Muscle of arm (tissue), 12 donors: ENCODE results near the gene MALRD1. TPM values are rescaled to one million over a fixed set of nuclear protein-coding genes. Genes with fewer than 3 reads are reported as not detected.

Experiments
- DNase-seq: peaks from one replicate; pipeline ENCODE4 v3.0.0-alpha.2; 2013
- polyA plus RNA-seq, 12 donors: library from polyadenylated mRNA; unstranded; fragments of 120-200 nt; gene quantifications; one replicate each; pipeline ENCODE4 v1.2.1, GENCODE V29; 2013; ENCODE audit not compliant: insufficient read length in 12 of 12

MALRD1 gene
- polyA plus RNA-seq, 12 donors, result 0.41 to 46.1 (median 0.87) TPM; not detected in 1

DNA sequence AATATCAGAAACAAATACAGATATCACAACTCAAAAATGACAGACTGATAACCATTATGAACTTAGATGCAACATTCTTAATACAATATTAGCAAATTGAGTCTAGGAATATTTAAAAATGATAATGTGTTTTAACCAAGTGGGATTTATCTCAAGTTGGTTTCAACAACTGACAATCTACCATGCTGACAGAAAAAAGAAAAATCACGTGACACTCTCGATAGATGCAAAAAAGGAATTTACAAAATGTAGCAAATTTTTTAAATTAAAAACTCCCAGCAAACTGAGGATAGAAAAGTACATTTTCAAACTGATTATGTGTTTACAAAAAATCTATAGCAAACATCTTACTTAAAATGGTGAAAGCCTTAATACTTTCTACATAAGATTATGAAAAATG lies 177.4 kb downstream of the MALRD1 start:
- DNase-seq, result no peak

- no peak for DNase-seq
Observed at GRCh38 chr10:19231034-19231433, 182.4 kb downstream of the MALRD1 start.

- no peak for DNase-seq
Observed at GRCh38 chr10:19245889-19246752, 197.5 kb downstream of the MALRD1 start.

DNA sequence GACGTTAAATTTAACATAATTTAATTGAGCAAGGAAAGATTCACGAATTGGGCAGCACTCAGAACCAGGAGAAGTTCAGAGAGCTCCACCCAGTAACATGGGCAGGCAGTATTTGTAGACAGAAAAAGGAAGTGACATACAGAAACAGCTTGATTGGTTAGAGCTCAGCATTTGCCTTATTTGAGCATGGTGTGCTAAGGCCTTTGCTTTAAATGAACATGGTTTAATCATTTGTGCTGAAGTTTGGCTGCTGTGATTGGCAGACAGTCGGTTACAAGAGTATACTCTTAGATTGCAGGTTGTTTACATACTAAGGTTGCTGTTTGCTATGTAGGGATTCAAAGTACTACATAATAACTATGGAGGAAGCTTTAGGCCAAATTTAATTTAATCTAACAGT lies 199.2 kb downstream of the MALRD1 start:
- DNase-seq, result no peak

GRCh38 chr10:19250546-19250945 lies 201.9 kb downstream of the MALRD1 start:
- DNase-seq, result no peak

GRCh38 chr10:19252531-19252930 lies 203.9 kb downstream of the MALRD1 start:
- no peak for DNase-seq

DNA sequence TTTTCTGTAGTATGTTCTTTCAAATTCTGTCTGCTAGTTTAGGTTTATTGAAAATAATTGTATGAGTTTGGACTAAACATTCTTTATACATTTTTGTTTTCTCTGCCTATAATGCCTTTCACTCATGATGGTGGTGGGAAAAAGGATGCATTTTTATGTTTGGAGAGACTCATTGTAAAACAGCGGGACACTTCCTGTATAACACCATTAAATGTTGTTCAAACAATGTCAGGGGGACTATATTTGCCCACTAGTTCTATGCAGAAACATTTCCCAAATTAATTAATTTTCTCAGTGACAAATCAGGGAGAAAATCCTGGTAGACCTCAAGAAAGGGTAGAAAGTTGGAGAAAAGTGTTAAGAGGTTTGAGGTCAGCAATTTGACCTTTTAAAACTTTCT lies 207.7 kb downstream of the MALRD1 start:
- no peak for DNase-seq

DNA sequence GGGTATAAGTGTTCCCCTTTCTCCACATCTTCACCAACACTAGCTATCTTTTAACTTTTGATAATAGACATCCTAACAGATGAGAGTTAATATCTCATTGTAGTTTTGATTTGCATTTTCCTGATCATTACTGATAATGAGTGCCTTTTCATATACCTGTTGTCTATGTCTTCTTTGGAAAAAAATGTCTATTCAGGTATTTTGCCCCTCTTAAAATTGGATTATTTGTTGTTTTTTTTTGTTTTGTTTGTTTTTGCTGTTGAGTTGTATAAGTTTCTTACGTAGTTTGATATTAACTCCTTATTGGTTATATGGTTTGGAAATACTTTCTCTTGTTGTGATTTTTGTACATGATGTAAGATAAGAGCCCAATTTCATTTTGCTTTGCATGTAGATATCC lies 214.7 kb downstream of the MALRD1 start:
- DNase-seq, result no peak

DNA sequence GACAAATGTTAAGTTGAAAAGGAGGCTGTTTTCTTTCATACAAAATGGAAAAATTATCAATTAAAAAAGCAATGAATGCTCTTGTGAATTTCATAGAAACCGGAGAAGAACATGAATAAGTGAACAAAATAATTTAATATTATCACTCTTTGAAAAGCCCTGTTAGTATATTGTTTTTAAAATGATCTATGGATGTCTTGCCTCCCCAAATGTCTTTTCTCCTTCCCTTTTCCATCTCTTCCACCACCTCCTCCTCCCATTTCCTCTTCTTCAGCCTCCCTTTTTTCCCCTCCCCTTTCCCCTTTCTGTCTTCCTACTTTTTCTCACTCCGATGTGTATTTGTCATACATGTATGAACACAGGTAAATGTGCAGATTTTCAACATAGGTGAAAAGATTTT lies 234.7 kb downstream of the MALRD1 start:
- DNase-seq, result no peak

DNA sequence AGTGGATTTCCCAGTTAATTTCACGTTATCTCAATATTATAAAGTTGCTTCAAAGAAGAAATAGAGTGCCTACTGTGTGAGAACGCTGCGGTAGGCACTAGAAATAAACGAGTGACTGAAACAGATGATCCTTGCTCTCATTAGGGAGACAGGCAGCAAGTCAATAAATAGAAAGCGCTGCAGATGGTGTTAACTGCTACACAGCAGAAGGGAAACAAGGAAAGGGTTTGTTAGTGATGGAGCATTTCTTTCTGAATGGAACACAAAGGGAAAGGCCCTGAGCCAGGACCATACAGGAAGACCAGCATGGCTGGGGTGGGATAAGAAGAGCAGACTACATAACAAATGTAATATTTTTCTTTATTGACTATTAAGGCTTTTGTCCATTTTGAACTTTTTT lies 235.2 kb downstream of the MALRD1 start:
- DNase-seq, result no peak

- no peak for DNase-seq
Observed at GRCh38 chr10:19290770-19291169, 242.2 kb downstream of the MALRD1 start.

- DNase-seq, result no peak
Observed at GRCh38 chr10:19294233-19294632, 245.6 kb downstream of the MALRD1 start.

DNA sequence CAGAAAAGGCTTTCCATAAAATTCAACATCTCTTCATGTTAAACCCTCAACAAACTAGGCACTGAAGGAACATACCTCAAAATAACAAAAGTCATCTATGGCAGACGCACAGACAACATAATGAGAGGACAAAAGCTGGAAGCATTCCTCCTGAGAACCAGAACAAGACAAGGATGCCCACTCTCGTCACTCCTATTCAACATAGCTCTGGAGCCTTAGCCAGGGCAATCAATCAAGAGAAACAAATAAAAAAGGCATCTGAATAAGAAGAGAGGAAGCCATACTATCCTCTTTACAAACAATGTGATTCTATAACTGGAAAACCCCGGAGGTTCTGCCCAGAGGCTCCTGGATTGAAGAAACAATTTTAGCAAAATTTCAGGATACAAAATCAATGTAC lies 251.0 kb downstream of the MALRD1 start:
- no peak for DNase-seq

- no peak for DNase-seq
Observed at GRCh38 chr10:19302117-19302516, 253.5 kb downstream of the MALRD1 start.

DNA sequence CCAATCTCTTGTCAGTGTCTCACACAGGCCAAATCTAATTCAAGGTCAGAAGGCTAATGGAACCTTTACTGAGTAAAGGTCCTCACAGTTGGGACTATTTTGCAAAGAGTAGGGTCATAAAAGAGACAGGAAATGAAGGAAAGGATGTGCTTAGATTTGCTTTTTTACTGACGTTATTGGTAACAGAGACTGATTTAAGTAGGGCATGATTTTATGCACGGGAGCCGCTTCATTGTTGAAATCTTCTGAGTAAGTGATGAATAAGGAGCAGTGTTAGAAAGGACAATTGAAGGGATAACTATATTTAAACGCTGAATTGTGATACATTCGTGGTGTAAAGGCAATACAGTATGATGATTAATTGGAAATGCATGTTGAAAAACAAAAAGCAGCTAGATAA lies 261.5 kb downstream of the MALRD1 start:
- no peak for DNase-seq

GRCh38 chr10:19316204-19316870 lies 267.7 kb downstream of the MALRD1 start:
- DNase-seq, result no peak

GRCh38 chr10:19317952-19318351 lies 269.4 kb downstream of the MALRD1 start:
- no peak for DNase-seq

- DNase-seq, result no peak
Observed at GRCh38 chr10:19325581-19325980, 277.0 kb downstream of the MALRD1 start.

GRCh38 chr10:19328582-19328981 lies 280.0 kb downstream of the MALRD1 start:
- DNase-seq, result no peak

GRCh38 chr10:19329475-19329874 lies 280.9 kb downstream of the MALRD1 start:
- DNase-seq, result no peak

- DNase-seq, result no peak
Observed at GRCh38 chr10:19332304-19332703, 283.7 kb downstream of the MALRD1 start.

DNA sequence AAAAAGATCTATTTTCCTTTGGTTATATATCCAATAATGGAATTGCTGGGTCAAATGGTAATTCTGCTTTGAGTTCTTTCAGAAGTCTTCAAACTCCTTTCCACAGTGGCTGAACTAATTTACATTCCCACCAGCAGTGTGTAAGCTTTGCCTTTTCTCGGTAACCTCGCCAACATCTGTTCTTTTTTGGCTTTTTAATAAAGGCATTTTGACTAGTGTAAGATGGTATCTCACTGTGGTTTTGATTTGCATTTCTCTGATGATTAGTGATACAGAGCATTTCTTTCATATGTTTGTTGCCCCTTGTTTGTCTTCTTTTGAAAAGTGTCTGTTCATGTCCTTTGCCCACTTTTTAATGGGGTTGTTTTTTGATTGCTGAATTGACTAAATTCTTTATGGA lies 285.0 kb downstream of the MALRD1 start:
- no peak for DNase-seq

DNA sequence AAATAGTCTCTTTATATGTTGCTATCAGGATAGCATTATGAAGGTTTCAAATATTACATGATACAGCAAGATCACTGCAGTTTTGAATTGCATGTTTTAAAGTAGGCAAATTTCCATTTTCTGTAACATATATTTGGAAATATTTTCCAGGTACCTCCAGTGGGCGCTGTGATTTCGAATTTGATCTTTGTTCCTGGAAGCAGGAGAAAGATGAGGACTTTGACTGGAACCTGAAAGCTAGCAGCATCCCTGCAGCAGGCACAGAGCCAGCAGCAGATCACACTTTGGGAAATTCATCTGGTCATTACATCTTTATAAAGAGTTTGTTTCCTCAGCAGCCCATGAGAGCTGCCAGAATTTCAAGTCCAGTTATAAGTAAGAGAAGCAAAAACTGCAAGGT lies 299.0 kb downstream of the MALRD1 start:
- peak; percentile 34 for DNase-seq
